Ovary (tissue), 9 donors: ENCODE data around the gene GTF2IRD1. TPM values are rescaled to one million over a fixed set of nuclear protein-coding genes. Genes with fewer than 3 reads are reported as not detected.
"Not testable (repeated sequence)": the region's sequence is repeated elsewhere in the genome, so short reads cannot be mapped to it uniquely, and the experiment has no call there.

Source experiments
- DNase-seq, 5 donors: peaks; one replicate each; pipeline ENCODE4 v3.0.0-alpha.2; 2019 to 2020
- H3K27ac ChIP-seq, 2 donors: fragments of 200-600 bp; one replicate each; pipeline versions ENCODE4 v1.5.1 to v1.8.0; 2019 to 2022
- H3K27me3 ChIP-seq: fragments of 200-600 bp; one replicate; pipeline ENCODE4 v1.8.0; 2022
- H3K36me3 ChIP-seq: fragments of 200-600 bp; sonication (generic); one replicate; pipeline ENCODE4 v1.5.1; 2019
- H3K4me1 ChIP-seq: one replicate; pipeline ENCODE4 v1.8.1; 2013; ENCODE audit warnings: mild to moderate bottlenecking, moderate library complexity; ENCODE audit not compliant: insufficient read depth
- H3K4me3 ChIP-seq: fragments of 200-600 bp; sonication (generic); one replicate; pipeline ENCODE4 v1.5.1; 2017
- H3K9me3 ChIP-seq, 2 donors: fragments of 200-600 bp in 1 of 2; sonication (generic) in 1 of 2; one replicate each; pipeline versions ENCODE4 v1.5.1 to v1.8.1; 2013 to 2019; ENCODE audit warnings: mild to moderate bottlenecking in 1 of 2, moderate library complexity in 1 of 2
- CTCF ChIP-seq, 3 donors: fragments of 450-650 bp in 2 of 3; fragments of 200-600 bp in 1 of 3; IDR thresholded peaks; one replicate each; pipeline versions ENCODE4 v1.5.1 to v1.8.0; 2016 to 2022; ENCODE audit warnings: antibody characterized with exemption in 3 of 3, mild to moderate bottlenecking in 1 of 3
- EP300 ChIP-seq: sonication (generic); formaldehyde crosslinking; IDR thresholded peaks from one replicate; pipeline ENCODE4 v1.6.1; 2017; ENCODE audit warnings: antibody characterized with exemption
- POLR2A ChIP-seq: fragments of 450-650 bp; IDR thresholded peaks from one replicate; pipeline ENCODE4 v1.6.1; 2017; ENCODE audit warnings: antibody characterized with exemption, mild to moderate bottlenecking, moderate library complexity
- WGBS, 3 donors: extraction: QIAGEN DNeasy Blood & Tissue Kit in 1 of 3; methylation state at CpG; one replicate each; pipeline versions ENCODE4 v1.1.5 to v1.1.7; 2013 to 2017; 5-methylcytosine and 5-hydroxymethylcytosine counted together
- intact Hi-C, 4 donors: fragments of 100-400 bp; cut with DNase I; formaldehyde crosslinking; loops; one replicate each; pipeline versions ENCODE4 v1.11.0 to v1.15.1; 2022 to 2023
- polyA plus RNA-seq, 2 donors: library from polyadenylated mRNA; stranded (reverse); fragments of 200-250 nt in 1 of 2; fragments of 350-450 nt in 1 of 2; fragmentation: Illumina TruSeq in 1 of 2; extraction: RNeasy Lipid Tissue Mini Kit (QIAGEN cat#74804) in 1 of 2; gene quantifications; one replicate each; pipeline ENCODE4 v1.2.3, GENCODE V29; 2013 to 2014
- total RNA-seq, 7 donors: library from RNA; depleted of rRNA in 2 of 7; stranded (reverse); fragments of >200 nt in 2 of 7; fragmentation: NEBNext Ultra II Directional in 3 of 7; extraction: Animal tissue kit (Norgen Biotek cat#: 25700) in 3 of 7; gene quantifications; one replicate each; pipeline versions ENCODE4 v1.1.0 to v1.2.4, GENCODE V29; 2016 to 2023
- donor health status: DM: no; HTN: no; CAD: no; lungs with moderate emphysema.
- donor health status: DM: no; HTN: no; CAD: no.
- donor health status: Bipolar disorder and iron deficiency.
- donor health status: DM: yes; HTN: yes; CAD: no.
- donor health status: DM: no; HTN: no; CAD: no.
- donor health status: DM: yes; HTN: yes; CAD: no.

Gene GTF2IRD1
- total and polyA plus RNA-seq, 9 donors: 12.0 to 39.0 (median 28.0) TPM

GRCh38 chr7:74632505-74632904, 178.8 kb downstream of the GTF2IRD1 start:
- TF ChIP-seq CTCF (IDR thresholded peaks at IDR 0.05) (no peak), POLR2A (no peak), EP300 (no peak)
- Histone ChIP-seq H3K27ac (no peak overlapping the region), H3K4me3 (no peak overlapping the region), H3K36me3 (no peaks in the 10 kb centered on the region), H3K9me3 (no peaks in the 10 kb centered on the region), H3K4me1 (peaks cover 6% of the 10 kb centered on the region), H3K27me3 (no peaks in the 10 kb centered on the region)
- no peak for DNase-seq
- 68 to 70% (median 69%) methylated on average over 8 of the region's 8 CpGs for WGBS, 3 donors
- intact Hi-C loops: no loop called here

- DNase-seq: no peak
- no peak overlapping the region for H3K27ac ChIP-seq
- WGBS, 3 donors: 86 to 92% (median 90%) methylated on average over 9 of the region's 9 CpGs
- TF ChIP-seq CTCF (IDR thresholded peaks at IDR 0.05): no peak
- no peak overlapping the region for H3K4me3 ChIP-seq
- H3K36me3 ChIP-seq: no peaks in the 10 kb centered on the region
- intact Hi-C loops: no loop called here
- peaks cover 2% of the 10 kb centered on the region for H3K4me1 ChIP-seq
- no peaks in the 10 kb centered on the region for H3K9me3 ChIP-seq
- H3K27me3 ChIP-seq: no peaks in the 10 kb centered on the region
These were observed 179.8 kb downstream of the GTF2IRD1 start for GRCh38 chr7:74633451-74633921.

DNA sequence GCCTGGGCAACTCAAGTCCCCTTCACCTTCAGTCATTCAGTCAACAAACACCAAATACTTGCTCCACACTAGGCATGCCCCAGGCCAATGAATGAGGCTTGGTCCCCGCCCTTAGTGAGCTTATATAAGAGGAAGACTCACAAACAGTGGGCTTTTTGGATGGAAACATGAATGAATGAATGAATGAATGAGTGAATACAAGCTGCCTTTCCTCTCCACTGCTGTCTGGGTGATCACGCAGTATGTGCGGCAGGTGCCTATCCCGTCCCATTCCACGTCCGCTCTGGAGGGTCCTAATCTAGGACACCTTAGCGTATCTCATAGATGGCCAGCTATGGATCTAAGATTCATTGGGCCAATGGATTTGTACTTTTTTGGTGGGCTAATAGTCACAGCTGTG, 184.0 kb downstream of the GTF2IRD1 start:
- Histone ChIP-seq H3K4me1 (peaks cover 2% of the 10 kb centered on the region), H3K4me3 (no peak overlapping the region), H3K9me3 (no peaks in the 10 kb centered on the region), H3K27me3 (no peaks in the 10 kb centered on the region), H3K36me3 (no peaks in the 10 kb centered on the region), H3K27ac (no peak overlapping the region)
- TF ChIP-seq POLR2A (no peak), CTCF (IDR thresholded peaks at IDR 0.05) (no peak), EP300 (no peak)
- 96 to 98% (median 98%) methylated on average over 7 of the region's 7 CpGs for WGBS, 3 donors
- intact Hi-C loops: no loop called here
- DNase-seq: no peak

GRCh38 chr7:74650055-74650454, 196.3 kb downstream of the GTF2IRD1 start:
- not testable (repeated sequence) for H3K27me3 ChIP-seq, H3K27ac ChIP-seq, H3K4me3 ChIP-seq, H3K36me3 ChIP-seq, H3K9me3 ChIP-seq, H3K4me1 ChIP-seq
- intact Hi-C loops: loop anchor here in 1 of 4 donors (10.0 kb wide), 1 partner anchor 335 kb away; no protein-coding TSS in a partner anchor
- DNase-seq: peak in 2 of 5 donors; percentile 31 to 46
- 6 to 10% (median 8%) methylated on average over 10 to 11 of the region's 11 CpGs for WGBS, 3 donors

DNA sequence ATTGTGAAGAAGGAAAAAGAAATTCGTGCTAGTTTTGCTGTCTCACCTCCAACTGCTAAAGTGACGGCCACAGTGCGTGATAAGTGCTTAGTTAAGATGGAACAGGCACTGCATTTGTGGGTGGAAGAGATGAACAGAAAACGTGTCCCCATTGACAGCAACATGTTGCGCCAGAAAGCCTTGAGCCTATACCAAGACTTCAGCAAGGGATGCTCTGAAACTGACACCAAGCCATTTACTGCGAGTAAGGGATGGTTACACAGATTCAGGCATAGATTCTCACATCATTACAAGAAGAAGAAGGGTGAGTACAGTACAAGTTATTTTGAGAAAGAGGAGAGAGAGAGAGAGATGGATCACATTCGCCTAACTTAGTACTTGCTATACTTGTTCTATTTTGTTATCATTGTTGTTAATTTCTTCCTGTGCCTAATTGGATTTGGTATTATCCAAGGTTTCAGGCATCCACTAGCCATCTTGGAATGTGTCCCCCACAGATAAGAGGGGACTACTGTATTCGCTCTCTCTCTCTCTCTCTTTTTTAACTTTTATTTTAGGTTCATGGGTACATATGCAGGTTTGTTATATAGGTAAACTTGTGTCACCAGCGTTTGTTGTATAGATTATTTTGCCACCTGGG, 196.9 kb downstream of the GTF2IRD1 start:
- H3K4me3 ChIP-seq, H3K9me3 ChIP-seq, H3K27me3 ChIP-seq, H3K4me1 ChIP-seq, DNase-seq, H3K27ac ChIP-seq, H3K36me3 ChIP-seq: not testable (repeated sequence)
- 64 to 77% (median 70%) methylated on average over 6 to 9 of the region's 9 CpGs for WGBS, 3 donors
- intact Hi-C loops: loop anchor here in 1 of 4 donors (10.0 kb wide), 1 partner anchor 334 kb away; no protein-coding TSS in a partner anchor

GRCh38 chr7:74651133-74651504, 197.4 kb downstream of the GTF2IRD1 start:
- not testable (repeated sequence) for H3K27me3 ChIP-seq, H3K27ac ChIP-seq, H3K4me3 ChIP-seq, DNase-seq, H3K9me3 ChIP-seq, H3K4me1 ChIP-seq, H3K36me3 ChIP-seq
- WGBS, 3 donors: 87 to 89% (median 88%) methylated on average over 12 of the region's 12 CpGs
- intact Hi-C loops: loop anchor here in 1 of 4 donors (10.0 kb wide), 1 partner anchor 334 kb away; no protein-coding TSS in a partner anchor
